ENCODE results near the gene ZNF14.
"Not testable (repeated sequence)": the region's sequence is repeated elsewhere in the genome, so short reads cannot be mapped to it uniquely, and the experiment has no call there.

The ZNF14 gene

DNA sequence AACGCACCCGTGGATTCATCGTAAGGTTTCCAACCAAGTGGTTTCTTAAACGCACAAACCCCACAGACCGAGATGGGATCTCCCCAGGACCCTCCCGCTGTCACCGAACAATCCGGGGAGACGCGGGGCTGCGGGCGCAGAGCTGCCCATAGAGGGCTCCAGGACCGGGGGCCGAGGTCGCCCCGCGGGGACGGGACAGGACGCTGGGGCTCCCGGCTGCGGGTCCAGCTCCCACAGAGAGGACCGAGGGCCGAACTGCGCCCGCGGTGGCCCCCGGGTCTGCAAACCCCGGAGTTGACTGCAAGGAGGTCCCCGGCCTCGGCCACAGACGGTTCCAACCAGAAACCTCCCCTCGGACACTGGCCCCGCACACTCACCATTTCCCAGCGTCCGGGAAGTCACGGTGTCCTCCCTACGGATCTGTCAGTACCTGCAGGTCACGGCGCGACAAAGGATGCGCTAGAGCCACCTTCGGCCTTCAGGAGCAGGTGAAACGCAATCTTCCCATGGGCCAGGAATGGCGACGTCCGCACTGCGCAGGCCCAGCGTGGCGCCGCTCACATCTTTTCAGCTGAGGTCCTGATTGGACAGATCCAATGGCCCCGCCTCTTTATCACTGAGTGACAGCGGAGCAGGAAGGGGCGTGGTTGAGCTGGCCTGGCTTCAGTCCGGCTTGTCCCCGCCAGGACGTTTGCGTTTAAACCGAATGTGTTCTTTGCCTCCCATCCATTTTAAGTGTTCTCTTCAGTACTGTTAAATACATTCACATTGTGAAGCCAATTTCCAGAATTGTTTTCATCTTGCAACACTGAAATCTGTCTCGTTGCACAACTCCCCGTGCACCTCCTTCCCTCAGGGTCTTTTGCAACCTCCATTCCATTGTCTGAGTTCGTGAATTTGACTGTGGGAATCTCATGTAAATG is at the start of gene ZNF14:
Gene ZNF14 (minus strand): TSS at position 534 of the 923 bp plus-strand sequence. CDS start 154 bp downstream, at position 380.
- peak; percentile 87 to 88 for DNase-seq (ENCODE audit: low read depth in 2 of 2)

DNA sequence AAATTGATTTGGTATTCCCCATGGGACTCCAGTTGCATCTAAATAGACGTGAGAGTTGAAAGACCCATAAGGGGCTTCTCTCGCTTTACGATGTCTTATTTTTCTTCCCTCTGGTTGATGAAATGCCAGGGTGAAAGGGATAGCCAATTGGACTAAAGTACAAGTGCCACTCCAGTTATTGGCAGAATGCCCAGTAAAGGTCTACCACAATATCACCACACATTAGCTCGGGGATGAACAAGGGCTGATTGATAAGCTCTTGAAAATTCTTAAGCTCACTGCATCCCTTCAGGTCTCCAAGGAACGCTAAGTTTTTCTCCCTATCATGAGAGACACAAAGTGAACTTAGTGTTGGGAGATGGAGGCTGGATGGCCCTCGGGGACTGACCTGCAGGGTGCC is 48.9 kb upstream of the ZNF14 start:
- DNase-seq (ENCODE audit: low read depth in 2 of 2): not testable (repeated sequence)

DNA sequence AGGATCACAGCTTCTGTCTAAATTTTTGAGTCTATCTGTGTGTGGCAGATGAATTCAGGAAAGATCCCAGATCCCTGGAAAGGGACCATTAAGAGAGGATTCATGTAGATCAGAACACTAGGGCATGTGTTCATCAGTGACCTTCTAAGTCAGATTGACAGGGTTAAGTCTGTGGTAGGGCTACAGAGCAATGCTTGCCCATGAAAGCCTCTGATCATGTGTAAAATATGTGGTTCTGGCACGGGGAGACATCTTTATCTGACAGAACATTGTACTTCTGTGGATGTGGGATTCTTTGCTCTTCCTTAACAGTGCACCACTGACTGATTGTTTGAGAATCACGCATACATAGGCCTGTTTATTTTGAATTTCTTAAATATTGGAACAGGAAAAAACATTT is 45.8 kb upstream of the ZNF14 start:
- no peak for DNase-seq (ENCODE audit: low read depth in 2 of 2)

DNA sequence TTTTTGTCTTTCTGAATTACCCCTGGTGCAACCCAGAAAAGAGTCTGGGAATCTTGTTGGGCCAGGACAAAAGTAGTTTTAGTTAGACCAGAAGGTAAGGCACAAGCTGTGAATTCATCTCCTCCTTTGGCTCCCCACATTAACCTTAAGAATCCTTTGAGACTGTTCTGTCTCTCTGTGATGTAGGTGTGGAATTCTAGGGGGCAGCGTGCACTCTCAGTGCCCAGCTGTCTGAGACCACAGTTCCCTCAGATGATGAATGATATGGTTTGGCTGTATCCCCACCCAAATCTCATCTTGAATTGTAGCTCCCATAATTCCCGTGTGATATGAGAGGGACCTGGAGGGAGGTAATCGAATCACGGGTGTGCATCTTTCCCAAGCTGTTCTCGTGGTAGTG is 44.8 kb upstream of the ZNF14 start:
- DNase-seq (ENCODE audit: low read depth in 2 of 2): no peak

DNA sequence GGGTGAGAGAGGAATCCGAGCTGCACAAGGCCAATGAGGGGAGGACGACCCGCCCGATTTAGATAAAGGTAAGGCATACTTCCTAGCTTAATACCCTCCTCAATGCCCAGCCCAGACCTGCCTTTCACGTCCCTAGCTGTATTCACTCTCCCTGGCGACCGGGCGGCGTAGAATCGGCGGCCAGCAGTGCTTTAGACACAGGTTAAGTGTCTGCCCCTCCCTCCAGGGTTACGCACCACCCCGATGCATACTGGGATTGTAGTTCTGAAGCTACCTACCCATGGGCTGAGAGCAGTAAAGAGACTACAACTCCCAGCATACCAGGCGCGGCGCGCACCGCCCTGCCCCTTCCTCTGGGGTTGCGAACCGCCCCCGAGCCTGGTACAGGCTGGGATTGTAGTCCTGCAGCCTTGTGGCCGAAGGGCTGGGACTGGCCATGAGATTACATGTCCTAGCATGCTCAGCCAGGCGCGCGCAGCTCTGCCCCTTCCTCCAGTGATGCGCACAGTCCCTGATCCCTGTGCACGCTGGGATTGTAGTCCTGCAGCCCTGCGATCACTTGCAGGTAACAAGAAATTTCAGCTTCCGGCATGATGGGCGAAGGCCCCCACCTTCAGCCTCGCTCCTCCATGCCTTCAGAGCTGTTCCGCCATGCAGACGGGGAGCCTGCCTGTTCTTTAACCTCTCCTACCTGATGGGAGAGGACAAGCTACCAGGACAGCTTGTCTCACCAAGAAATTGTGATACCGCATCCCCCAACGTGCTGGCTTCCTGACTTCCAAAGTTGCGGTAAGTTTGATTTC is 43.5 kb upstream of the ZNF14 start:
- DNase-seq (ENCODE audit: low read depth in 2 of 2): peak; percentile 86 to 89

DNA sequence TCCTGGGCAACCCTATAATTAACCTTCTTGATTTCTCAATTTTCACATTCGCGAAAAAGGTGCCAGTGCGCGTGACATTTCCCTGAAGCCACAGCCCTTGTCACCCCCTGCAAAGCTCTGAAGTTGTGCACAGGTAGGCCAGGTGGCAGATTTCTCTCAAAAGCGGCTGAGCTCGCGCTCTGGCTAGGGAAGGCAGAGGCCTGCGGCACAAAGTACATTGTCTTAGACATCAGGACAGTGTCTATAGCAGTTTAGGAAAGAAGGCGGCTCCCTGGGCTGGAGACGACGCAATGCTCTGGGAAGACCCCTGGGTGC is 42.9 kb upstream of the ZNF14 start:
- no peak for DNase-seq (ENCODE audit: low read depth in 2 of 2)

DNA sequence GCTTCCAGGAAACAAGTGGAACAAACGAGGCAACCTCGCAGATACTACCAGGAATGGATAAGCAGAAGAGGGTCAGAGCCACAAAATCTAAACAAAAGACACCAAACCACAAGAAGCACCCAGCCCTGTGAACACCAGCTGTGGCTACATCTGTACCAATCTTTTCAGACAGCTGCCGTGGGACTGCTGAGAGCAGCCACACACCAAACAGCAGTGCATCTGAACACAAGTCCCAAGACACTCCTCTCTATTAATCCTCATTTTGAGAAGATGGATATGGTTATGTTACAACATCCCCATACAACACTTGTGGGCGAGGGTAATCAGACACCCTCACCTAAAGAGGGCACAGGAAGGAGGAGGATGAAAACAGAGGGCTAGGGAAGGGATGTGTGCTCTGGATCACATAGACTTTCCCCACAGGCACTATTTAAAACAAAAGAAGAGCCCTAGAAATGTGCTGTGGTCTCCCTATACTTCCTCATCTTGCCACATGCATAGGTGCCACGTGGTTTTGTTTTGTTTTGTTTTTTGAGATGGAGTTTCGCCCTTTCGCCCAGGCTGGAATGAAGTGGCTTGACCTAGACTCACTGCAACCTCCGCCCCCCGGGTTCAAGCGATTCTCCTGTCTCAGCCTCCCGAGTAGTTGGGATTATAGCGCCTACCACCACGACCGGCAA is 41.6 kb upstream of the ZNF14 start:
- DNase-seq (ENCODE audit: low read depth in 2 of 2): no peak

DNA sequence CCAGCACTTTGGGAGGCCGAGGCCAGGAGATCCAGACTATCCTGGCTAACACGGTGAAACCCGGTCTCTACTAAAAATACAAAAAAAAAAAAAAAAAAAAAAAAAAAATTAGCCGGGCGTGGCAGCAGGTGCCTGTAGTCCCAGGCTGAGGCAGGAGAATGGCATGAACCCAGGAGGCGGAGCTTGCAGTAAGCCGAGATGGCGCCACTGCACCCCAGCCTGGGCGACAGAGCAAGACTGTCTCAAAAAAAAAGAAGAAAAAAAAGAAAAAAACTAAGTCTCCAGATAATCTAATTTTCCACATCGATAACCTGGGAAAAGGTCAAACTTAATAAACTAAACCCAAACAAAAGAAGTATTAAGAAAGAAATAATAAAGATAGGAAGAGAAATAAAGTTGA is 39.1 kb upstream of the ZNF14 start:
- not testable (repeated sequence) for DNase-seq (ENCODE audit: low read depth in 2 of 2)

DNA sequence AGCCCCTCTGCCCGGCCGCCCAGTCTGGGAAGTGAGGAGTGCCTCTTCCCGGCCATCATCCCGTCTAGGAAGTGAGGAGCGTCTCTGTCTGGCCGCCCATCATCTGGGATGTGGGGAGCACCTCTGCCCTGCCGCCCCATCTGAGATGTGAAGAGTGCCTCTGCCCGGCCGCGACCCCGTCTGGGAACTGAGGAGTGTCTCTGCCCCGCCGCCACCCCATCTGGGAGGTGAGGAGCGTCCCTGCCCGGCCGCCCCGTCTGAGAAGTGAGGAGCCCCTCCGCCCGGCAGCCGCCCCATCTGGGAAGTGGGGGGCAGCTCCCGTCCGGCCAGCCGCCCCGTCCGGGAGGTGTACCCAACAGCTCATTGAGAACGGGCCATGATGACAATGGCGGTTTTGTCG is 37.1 kb upstream of the ZNF14 start:
- not testable (repeated sequence) for DNase-seq (ENCODE audit: low read depth in 2 of 2)

DNA sequence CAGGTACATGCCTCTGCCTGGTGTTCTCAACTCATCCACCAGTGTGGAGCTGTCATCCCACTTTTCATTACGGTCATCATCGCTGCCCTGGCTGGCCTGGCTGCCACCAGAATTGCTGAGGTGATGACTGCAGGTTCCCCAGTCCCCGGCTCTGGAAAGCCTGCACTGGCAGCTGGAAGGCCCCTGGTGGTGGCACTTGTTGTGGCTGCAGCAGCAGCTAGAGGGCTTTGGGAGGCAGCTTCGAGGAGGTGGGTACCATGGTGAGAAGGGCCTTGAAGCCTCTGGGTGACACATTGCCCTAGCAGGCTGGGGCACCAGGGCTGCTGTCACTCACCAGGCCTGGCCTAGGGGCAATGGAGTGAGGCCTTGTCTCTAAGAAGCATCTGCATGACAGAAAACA is 25.3 kb upstream of the ZNF14 start:
- DNase-seq (ENCODE audit: low read depth in 2 of 2): no peak

DNA sequence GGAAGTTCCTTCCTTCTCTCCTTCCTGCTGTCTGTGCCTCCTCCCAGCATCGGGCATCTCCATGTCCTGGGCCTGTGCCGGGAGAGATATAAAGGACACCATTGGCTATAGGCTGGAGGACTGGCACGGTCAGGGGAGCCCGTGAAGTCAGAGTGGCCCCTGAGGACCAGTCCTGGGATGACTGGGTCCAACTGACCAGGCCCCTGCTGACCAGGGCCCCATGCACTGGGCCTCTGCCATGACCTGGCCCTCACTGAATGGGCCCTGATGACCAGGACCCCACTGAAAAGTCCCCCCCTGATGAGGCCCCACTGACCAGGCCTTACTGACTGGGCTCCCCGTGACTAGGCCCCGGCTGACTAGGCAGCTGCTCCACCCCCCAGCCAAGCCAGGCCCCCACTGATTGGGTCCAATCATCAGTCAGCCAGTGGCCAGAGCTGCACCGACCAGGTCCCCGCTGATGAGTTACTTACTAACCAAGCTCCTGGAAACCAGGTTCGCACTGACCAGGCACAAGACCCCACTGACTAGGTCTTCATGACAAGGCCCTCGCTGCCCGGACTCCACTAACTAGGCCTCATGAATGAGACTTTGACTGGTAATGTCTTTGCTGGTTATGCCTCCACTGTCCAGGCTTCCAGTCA is 20.0 kb upstream of the ZNF14 start:
- no peak for DNase-seq (ENCODE audit: low read depth in 2 of 2)

DNA sequence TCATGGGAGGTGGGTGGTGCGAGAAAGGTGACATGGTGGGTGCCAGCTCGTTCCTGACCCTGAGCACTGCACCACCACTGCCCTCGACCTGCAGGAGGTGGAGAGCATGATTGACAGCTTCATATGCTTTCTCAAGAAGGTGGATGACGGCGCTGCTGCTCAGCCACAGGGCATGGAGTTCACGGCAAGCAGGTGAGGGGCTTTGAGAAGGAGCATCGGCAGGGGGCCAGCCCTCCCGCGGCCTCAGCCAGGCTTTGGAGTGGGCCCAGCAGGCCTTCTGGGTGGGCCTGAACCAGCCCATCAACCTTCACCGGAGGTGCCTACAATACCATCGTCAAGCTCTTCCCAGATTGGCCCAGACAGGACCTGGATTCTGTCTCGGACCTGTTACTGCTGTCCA is 18.9 kb upstream of the ZNF14 start:
- DNase-seq (ENCODE audit: low read depth in 2 of 2): no peak

DNA sequence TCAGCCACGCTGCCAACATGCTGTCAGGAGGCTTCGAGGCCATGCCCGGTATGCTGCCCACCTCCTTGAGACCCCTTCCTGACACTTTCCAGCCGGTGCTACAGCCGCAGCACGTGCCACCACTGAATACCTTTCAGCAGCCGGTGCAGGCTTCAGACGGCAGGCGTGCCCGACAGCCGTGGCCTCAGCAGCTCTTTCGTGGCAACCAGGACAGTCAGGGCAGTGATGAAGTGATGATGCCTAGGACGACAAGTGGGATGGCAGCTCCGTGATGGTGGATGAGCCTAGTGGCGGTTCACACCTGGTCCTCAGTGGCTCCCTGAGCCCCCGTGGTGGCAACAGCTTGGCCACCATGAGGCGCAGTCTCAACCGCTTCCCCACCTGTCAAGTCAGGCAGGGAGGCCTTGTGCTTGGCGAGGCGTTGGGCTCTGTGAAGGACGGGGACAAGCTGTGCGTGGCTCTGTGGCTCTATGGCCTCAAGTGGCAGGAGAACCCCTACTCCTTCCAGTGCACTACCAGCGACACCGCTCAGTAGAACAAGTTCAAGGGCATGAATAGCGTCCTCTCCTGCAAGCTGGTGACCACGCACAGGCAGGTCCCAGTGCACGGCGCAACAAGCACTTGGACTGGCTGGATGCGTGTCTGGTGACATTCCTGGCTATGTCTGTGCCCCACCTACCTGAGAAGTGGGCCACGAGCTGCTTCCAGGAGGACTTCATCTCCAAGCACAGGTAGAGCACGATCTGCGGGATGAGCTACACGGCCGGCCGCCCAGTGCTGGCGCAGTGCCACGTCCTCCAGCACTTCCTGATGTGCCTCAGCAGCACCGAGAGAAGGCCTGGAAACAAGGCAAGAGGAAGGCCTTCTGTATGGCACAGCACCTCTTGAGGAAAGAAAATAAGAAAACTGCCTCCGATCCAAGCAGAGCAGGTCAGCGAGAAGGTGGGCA is 18.2 kb upstream of the ZNF14 start:
- no peak for DNase-seq (ENCODE audit: low read depth in 2 of 2)

DNA sequence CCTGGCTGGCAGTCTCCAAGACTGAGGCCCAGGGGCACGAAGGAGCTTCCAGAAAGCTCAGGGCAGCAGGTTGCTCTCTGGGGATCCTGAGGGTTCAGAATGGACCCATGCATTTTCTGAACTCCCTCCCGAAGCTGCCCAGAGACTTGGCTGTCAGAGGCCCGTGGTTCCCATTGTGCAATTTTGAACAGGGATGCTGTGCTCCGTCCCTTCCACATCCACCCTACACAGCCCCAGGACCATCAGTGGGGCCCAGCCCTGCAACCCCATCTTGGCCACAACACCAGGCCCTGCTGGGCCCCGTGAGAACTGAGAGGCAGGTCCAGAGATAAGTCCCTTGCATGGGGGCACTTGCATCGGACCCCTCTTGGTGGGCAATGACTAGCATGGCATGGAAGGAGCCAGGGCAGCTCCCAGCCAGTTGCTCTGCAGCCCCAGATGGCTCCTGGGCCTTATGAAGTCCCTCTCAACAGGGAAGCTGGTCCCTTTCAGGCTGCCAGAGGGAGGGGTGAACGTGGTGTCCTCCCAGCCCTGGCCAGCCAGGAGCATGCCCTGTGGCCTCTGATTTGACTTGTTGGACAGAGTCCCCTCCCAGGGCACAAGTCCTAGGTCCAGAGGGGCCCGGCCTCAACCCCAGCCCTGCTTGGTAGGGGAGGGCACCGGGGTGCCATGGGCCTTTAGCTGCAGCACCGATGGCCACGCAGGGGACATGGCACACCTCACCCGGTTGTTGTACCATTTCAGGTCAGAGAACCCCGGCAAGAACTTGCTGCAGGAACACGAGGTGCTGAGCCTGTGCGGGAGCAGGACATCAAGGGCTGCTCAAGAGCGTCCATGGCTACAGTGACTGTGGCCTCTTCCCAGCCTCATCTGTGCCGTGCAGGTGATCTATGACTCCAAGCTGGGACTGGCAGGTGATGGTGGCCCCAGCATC is 17.3 kb upstream of the ZNF14 start:
- no peak for DNase-seq (ENCODE audit: low read depth in 2 of 2)

DNA sequence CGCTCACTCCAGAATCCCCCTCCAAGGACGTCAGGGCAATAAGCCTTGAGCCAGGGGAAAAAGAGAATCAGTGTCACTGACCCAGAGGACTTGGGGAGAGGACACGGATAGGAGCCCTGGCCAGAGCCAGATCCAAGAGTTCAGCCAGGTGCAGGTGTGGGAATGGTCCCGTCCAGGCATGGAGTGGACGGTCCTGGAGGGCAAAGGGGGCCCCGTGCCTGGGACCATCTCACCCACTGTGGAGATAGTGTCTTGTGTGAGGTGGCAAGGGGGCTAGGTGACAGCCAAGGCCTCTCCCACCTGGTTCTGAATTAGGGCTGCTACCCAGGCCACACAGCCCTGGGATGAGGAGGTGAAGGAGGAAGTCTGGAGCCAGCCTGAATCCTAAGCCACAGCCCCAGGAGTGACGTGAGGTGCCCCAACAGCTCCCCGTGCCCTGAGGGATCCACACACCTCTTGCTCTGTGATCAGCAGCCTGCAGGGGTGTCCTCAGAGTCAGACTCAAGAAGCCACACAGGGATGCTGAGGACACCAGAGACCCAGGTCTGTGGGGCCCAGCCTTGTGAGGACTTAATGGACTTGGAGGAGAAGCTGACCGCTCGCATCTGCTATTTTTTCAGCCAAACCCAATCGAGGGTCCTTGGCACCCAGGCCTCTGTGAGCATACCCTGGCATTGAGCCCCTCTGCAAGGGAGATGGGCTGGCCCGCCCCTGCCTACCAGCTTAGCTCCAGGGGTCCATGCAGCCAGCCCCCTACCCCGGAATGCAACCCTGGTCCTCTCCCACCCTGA is 16.4 kb upstream of the ZNF14 start:
- no peak for DNase-seq (ENCODE audit: low read depth in 2 of 2)

DNA sequence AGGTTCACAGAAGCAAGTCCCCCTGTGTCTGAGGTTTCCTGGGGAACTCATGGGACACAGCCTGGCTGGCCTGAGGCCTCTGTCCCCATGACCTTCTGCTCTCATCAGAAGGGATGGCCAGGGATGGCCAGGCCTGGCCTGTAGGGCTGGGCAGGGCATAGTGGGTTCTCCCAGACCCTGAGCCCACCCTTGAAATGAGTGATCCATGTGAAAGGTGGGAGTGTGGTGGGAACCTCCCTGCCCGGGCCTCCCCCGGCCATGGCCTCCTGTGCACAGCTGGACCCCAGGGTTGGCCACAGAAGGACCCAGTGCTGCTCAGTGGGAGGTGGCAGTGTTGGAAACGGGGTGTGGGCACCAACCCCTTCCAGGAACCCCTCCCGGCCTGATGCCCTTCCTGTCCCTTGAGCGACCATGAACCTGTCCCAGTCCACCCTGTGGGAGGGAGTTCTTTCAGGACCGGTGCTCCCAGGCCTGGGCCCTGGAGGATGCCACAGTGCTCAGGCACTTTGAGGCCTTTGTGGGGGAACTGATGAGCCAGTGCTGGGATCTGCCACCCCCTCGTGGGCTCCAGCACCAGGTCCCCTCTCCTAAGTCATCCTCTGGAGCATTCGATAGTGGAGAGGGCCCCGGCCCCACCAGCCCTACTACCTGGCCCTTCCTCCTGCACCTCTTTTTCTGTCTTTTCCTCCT is 15.5 kb upstream of the ZNF14 start:
- DNase-seq (ENCODE audit: low read depth in 2 of 2): no peak

DNA sequence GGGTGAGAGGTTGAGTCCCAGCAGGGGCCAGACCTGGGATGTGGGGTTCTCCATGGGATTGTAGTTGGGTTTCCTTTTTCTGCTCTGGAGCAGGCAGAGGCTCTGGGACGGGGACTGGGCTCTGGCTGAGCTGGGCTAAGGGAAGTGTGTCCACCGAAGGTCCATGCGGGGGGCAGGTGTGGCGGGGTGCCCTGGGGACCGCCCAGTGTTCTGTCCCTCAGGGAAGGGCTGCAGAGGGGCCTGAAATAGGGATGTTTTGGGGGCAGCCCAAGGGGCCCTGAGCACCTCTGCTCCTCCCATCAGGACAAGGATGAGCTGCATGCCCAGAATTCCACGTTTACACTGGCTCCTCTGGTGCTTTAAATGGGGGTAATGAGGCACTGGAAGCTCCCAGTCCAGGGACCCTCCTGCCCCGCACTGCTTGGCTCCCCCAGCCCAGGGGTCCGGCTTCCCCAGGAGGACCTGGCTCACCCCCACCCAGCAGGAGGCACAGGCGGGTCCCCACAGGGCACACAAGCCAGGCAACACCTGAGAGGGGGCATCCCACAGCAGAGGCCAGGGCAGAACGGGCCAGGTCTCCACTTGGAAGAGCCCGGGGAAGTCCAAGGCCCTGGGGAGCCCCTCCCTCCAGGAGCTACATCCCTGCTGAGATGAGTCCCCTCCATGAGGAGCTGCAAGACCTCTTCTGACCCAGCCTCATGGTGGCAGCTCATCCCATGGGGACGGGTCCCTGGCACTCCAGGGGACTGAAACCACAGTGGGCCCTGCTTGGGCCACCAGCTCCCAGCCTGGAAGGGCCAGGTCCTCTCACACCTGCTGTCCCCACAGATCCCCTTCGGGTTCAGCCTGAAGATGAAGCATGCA is 14.7 kb upstream of the ZNF14 start:
- no peak for DNase-seq (ENCODE audit: low read depth in 2 of 2)

All from stimulated activated CD8-positive, alpha-beta memory T cell treated with anti-CD3 and anti-CD28 coated beads, Interleukin-15, amount 100 ng/mL, for 48 hours (primary cell).